Dermis microvascular lymphatic vessel endothelial cell (primary cell): ENCODE data around the gene MSI2. TPM values are rescaled to one million over a fixed set of nuclear protein-coding genes. Genes with fewer than 3 reads are reported as not detected.

Source experiments
- DNase-seq, 2 donors: peaks; one replicate each; pipeline versions ENCODE4 v3.0.0 to v3.0.0-alpha.2; 2010; ENCODE audit warnings: low read depth in 2 of 2
- total RNA-seq: library from RNA; depleted of rRNA; stranded (reverse); fragments of >200 nt; gene quantifications from 2 replicates; pipeline ENCODE4 v1.2.1, GENCODE V29; 2014

Gene MSI2
- total RNA-seq, 1 donor from 2014 or later, result 7.4 TPM

- no peak for DNase-seq
Measured at GRCh38 chr17:57518587-57519581, 262.6 kb downstream of the MSI2 start.

DNA sequence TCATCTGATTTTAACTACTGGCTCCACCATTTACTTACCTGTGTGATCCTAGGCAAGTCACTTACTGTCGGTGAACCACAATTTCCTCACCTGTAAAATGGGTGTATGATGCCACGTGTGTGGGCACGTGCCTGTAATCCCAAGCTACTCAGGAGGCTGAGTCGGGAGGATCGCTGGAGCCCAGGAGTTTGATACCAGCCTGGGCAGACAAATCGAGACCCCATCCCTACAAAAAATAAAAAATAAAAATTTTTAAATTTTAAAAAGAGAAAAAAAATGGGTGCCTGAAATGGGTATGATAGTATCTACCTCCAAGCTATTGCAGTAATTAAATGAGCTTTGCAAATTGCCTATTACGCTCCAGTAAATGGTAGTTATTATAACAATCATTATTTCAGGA is 263.5 kb downstream of the MSI2 start:
- DNase-seq, result no peak

DNA sequence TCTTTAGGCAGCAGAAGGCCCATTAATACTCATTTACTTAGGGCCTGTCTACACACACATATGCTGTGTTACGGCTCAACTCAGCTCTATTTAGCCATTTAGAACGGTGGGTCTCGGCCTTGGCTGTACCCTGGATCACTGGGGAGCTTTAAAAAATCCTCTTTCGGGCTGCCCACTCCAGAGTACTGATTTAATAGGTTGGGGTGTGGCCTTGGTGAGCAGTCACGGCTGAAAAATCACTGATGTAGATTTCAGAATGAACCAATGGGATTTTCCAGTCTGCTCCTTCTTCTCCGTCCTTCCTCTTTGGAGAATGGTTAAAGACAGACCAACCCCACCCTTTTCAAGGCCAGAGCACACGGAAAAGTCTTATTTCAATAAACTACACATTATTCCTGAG is 265.3 kb downstream of the MSI2 start:
- DNase-seq, result no peak

DNA sequence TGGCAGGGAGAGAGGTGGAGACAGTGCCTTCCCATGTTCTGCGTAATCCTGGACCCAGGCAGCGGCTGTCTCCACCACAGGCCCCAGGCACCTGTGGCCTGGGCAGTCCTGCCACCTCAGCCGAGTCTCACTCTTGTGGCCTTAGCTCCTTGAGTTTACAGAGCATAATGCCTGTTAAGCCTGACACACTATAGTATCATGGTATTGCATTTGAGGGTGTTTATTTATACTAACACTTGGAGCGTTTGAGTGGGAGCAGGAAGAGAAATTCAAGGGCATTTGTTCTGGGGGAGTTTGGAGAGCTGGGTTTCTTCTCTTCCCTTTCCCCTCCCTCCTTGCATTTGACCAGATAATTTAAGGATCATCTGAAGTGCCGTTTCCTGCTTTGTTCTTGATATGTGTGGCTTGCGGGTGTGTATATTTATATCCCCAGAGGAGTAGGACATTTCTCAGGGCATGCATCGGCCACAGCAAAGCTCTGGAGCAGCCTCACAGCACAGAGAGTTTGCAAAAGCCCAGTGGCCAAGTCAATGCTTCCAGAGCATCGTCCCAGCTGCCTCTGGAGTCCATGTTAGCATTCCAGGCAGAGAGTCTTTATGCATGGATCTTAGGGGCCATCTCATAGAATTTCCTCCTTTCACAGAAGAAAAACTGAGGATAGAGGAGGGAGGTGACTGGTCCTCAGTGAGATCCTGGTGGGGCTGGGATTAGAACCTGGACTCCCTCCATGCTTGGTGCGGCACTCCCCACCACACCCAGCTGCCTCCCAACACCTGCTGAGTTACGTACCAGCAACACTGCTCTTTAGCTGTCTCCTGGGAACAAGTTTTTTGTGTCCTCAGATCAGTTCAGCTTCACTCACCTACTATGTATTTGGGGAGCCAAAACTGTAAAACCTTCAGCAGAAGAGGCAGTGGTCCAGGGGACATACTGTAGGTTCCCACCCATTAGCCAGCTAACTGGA is 266.0 kb downstream of the MSI2 start:
- no peak for DNase-seq

DNA sequence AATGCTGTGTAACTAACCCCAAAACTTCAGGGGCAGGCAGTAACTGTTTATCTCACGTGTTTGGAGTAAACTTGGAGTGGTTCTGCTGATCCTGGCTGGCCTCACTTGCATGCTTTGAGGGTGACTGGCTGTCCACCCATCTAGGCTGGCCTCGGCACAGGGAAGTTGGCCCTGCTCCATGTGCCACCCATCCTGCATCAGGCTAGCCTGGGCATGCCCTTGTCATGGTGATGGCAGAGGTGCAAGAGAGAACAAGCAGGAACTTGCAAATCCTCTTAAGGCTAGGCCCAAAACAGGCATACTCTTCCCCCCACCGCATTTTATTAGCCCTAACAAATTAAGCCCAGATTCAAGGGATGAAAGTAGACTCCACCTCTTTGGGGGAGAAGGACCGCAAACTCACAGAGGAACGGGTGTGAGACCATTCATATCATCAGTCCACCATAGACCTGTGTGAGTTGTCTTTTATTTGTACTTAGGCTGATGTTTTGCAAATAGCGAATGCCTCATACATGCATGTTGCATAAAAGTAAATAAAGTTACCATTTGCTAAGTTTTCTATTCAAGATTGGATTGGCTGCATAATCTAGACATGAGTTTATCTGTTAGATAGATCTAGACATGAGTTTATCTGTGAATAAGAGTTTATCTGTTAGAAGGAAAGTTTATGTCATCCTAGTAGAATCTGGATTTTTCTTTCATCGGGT is 267.8 kb downstream of the MSI2 start:
- DNase-seq, result peak in 1 of 2 donors; percentile 9

DNA sequence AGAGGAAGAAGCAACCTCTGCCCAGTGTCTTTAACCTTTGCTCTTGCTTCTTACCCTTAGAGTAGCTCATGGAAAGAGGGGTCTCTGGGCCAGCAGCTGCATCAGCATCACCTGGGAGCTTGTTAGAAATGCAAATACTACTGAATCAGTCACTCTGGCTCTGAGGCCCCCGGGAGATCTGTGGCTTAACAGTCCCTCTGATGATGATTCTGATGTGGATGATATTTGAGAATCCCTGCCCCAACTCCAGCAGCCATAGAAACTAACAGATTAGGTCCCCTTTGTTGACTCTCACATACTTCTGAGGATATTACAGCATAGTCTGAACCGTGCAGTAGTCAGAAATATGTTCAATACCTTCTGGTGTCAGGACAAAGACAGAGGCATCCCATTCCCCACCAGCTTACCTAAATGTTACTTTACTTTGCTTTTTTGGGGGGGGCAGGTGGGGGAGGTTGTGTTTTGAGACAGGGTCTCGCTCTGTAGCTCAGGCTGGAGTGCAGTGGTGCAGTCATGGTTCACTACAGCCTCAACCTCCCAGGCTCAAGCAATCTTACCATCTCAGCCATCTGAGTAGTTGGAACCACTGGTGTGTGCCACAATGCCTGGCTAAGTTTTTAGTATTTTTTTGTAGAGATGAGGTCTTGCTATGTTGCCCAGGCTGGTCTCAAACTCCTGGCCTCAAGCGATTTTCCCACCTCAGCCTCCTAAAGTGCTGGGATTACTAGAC is 268.7 kb downstream of the MSI2 start:
- DNase-seq, result no peak

GRCh38 chr17:57527221-57528057 is 271.1 kb downstream of the MSI2 start:
- DNase-seq, result no peak

GRCh38 chr17:57528058-57528451 is 271.7 kb downstream of the MSI2 start:
- no peak for DNase-seq

GRCh38 chr17:57530026-57530425 is 273.7 kb downstream of the MSI2 start:
- no peak for DNase-seq

- no peak for DNase-seq
Measured at GRCh38 chr17:57530508-57530907, 274.2 kb downstream of the MSI2 start.

DNA sequence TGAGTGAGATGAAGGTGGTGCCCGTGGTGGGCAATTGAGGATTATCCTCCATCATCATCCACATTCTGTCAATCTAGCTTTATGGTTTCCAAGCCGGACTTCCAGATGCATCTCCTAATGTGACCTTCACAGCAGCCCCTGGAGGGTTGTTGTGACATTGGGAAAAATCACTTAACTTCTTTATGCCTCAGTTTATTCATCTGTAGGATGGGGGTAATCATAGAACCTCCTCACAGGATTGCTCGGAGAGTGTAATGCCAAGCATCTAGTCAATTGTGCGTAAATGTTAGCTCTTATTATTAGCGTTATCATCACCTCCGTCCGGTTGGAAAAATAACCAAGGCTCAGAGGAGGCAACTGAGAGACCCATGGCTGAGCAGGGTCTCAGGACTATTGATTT is 274.8 kb downstream of the MSI2 start:
- DNase-seq, result no peak

DNA sequence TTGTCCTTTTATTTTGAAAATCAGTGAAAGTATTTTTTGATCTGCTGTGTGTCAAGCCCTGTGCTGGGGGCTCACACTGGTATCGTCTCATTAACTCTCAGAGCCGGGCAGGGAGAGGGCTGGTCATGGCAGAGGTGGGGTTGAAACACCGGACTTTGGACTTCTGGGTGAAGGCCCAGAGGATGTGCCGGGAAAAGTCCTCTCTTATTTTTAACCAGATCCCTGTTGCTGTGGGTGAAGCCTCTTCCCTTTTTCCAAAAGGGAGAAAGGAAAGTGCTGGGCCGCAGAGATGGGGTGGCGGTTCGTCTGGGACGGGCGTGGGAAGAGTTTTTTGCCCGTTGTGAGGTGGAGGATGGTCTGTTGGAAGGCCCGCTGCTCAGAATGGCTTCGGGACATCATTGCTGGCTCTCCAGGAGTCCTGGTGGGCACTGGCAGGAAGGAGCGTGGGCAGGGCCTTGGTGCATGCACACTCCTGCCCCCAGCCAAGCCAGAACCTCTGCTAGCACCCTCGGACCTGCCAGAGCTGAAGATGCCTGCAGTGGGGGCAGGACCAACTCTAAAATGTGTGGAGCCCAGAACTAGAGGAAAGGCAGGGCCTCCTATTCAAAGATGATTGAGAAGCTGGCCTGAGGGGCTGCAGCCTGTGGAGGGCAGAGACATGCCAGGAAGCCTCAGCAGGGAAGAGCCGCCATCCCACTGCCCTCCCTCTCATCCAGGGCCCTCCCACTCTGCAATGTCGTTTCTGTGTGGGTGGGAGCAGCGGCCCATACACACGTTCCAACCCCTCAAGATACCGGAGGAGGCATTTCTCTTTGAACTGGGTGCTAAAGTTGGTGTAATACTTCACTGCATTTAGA is 275.6 kb downstream of the MSI2 start:
- DNase-seq, result no peak

DNA sequence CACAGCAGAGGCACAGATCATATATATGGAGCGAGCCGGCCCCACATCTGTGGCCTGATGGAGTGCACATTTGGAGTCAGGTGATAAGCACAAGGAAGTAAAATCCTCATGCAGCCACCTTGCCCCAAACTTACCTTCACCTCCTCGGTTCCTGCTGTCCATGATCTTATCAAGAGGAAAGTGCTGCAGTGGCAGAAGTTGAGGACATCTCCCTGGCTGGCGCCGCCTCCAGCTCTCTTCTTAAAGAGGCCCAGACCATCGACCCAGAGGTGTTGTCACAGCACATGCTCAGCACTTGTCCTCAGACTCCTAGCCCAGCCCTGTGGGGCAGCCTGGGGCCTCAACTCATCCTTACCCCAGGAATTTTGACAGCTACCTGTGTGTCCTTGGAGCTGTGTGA is 276.2 kb downstream of the MSI2 start:
- no peak for DNase-seq

- DNase-seq, result no peak
Measured at GRCh38 chr17:57532966-57533365, 276.6 kb downstream of the MSI2 start.

GRCh38 chr17:57533684-57534305 is 277.5 kb downstream of the MSI2 start:
- no peak for DNase-seq

- DNase-seq, result no peak
Measured at GRCh38 chr17:57534863-57535248, 278.5 kb downstream of the MSI2 start.

GRCh38 chr17:57535249-57535966 is 279.1 kb downstream of the MSI2 start:
- DNase-seq, result no peak

DNA sequence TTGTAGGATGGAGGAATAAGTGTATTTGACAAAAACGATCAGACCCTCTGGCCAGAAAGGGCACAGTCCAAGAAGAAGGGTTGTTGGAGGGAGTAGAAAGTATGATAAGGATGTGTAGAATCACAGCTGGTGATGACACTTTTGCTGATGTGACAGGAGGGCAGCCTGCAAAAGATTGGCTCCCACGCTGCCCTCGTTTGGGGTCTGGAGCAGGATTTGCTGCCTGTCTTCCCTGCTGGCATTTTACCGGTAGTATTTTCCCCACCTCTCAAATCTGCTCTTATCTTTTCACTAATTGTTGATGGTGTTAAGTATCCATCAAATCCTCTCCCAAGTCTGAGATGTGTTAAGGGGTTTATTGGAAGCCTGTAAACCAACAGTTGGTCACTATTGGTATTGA is 280.0 kb downstream of the MSI2 start:
- DNase-seq, result no peak
